Right lobe of liver (tissue), 4 donors: ENCODE results near the gene DYRK1A.

Source experiments
- CTCF ChIP-seq, 4 donors: fragments of 200-600 bp in 3 of 4; fragments of 450-650 bp in 1 of 4; IDR thresholded peaks; one replicate each; pipeline versions ENCODE4 v1.5.1 to v1.8.0; 2016 to 2022; ENCODE audit warnings: antibody characterized with exemption in 4 of 4, mild to moderate bottlenecking in 2 of 4
- POLR2A ChIP-seq: fragments of 450-650 bp; IDR thresholded peaks from one replicate; pipeline ENCODE4 v1.6.1; 2017; ENCODE audit warnings: antibody characterized with exemption, mild to moderate bottlenecking
- donor health status: DM: no; HTN: no; CAD: no.
- donor health status: DM: no; HTN: no; CAD: no.
- donor health status: DM: no; HTN: yes; CAD: no.

GRCh38 chr21:37513383-37513782 lies 146.8 kb downstream of the DYRK1A start:
- TF ChIP-seq CTCF (IDR thresholded peaks at IDR 0.05) (no peak), POLR2A (no peak)
